ENCODE data around the gene SEMA3F.

DNA sequence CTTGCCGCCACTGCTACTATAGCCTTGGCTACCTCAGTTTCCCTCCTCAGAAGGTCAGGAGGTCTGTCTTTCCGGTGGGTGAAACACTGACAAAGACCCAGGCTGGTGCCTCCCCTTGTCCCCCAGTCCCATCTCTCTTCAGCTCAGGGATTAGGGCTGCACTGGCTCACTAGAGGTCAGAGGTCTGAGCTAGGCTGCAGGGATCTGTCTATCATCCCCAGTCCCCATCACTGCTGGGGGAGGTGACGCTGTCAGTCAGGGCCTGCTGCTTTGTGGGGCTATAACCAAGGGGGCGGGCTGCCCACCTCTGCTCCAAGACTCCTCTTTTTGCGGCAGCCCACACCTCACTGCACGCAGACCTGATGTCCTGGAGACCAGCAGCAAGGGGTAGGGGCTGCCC lies 13.7 kb downstream of the SEMA3F start:
- TF ChIP-seq, protein P1, sequence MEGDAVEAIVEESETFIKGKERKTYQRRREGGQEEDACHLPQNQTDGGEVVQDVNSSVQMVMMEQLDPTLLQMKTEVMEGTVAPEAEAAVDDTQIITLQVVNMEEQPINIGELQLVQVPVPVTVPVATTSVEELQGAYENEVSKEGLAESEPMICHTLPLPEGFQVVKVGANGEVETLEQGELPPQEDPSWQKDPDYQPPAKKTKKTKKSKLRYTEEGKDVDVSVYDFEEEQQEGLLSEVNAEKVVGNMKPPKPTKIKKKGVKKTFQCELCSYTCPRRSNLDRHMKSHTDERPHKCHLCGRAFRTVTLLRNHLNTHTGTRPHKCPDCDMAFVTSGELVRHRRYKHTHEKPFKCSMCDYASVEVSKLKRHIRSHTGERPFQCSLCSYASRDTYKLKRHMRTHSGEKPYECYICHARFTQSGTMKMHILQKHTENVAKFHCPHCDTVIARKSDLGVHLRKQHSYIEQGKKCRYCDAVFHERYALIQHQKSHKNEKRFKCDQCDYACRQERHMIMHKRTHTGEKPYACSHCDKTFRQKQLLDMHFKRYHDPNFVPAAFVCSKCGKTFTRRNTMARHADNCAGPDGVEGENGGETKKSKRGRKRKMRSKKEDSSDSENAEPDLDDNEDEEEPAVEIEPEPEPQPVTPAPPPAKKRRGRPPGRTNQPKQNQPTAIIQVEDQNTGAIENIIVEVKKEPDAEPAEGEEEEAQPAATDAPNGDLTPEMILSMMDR (IDR thresholded peaks at IDR 0.05) = no peak
- TF ChIP-seq ZFX (IDR thresholded peaks at IDR 0.05; ENCODE audit: borderline replicate concordance) = no peak
